NAMALWA (cell line): ENCODE results near the gene DHRS11.
A peak's percentile ranks its signal among the peaks of the same experiment; 100 is the strongest.
"Not testable (repeated sequence)": the region's sequence is repeated elsewhere in the genome, so short reads cannot be mapped to it uniquely, and the experiment has no call there.

Experiments used
- DNase-seq: peaks from one replicate; pipeline ENCODE4 v3.0.0-alpha.2; 2015; ENCODE audit warnings: low spot score

Gene DHRS11

DNA sequence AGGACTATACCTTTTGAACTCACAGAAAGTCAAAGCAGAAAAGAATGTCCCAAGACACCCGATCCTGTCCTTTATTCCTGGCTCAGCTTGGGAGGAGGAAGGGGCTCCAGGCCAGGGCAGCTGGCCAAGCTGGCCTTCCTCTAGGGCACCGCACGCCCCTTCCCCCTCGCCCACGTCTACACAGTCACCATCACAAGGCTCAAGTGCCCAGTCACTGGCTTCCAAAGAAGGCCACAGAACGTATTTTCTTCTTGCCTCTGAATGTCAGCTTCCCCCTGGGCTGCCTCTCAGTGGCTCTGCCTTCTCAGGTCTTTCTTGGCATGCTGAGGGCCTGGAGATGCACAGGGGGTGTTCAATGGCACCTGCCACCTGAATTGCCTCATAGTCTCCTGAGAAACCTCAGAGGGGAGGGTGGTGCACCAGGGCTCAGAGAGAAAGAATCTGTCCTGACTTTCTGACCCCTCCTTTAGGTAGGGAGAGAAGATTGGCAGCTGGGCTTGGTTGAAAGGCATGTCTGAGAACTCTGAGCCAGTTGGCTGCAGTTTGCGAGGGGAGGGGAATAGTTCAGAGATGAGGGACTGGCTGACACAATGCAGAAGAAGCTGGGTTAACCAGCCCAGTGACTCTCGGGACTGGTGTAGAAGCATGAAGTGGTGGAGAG is 2.1 kb downstream of the DHRS11 start:
- DNase-seq: no peak

DNA sequence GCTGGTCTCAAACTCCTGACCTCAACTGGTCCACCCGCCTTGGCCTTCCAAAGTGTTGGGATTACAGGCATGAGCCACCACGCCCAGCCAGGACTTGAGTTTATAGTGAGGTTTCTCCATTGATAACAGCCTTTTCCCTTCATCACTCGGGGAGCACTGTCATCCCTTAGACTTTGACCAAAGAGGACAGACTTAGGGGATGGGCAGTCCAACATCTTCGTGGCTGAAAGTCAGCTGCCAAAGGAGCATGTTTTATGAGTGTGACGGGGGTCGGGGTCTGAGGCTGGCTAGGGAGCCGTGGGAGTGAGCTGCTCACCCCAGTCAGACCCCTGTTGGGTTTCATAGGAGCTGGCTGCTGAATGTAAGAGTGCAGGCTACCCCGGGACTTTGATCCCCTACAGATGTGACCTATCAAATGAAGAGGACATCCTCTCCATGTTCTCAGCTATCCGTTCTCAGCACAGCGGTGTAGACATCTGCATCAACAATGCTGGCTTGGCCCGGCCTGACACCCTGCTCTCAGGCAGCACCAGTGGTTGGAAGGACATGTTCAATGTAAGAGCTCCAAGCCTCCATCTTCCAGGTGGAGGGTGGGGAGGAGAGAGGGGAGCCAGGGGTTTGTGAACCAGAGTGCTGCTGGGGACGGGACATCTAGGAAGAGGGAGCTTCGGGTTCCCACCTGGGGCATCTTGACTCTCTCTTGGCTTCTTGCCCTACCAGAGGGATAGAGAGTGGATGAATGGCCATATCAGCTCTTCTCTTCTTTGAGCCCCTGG is 3.1 kb downstream of the DHRS11 start:
- no peak for DNase-seq

DNA sequence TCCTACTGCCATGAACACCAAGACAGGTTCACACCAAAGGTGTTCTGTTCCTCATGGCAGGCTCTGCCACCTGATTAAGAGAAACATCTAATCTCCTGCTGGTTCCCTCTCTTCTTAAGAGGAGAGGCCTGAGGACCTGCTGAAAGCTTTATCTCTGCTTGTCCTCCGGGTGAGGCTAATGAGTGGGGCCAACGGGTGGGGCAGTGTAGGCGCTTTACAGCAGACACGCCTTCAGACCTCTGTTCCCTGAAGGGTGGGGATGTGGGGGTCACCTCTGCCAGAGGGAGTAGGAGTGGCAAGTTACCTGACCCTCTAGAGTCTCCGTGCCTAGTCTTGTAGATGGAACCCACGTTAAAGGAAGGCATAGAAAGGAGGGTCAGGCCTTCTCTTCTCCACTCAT is 5.5 kb downstream of the DHRS11 start:
- DNase-seq: no peak

DNA sequence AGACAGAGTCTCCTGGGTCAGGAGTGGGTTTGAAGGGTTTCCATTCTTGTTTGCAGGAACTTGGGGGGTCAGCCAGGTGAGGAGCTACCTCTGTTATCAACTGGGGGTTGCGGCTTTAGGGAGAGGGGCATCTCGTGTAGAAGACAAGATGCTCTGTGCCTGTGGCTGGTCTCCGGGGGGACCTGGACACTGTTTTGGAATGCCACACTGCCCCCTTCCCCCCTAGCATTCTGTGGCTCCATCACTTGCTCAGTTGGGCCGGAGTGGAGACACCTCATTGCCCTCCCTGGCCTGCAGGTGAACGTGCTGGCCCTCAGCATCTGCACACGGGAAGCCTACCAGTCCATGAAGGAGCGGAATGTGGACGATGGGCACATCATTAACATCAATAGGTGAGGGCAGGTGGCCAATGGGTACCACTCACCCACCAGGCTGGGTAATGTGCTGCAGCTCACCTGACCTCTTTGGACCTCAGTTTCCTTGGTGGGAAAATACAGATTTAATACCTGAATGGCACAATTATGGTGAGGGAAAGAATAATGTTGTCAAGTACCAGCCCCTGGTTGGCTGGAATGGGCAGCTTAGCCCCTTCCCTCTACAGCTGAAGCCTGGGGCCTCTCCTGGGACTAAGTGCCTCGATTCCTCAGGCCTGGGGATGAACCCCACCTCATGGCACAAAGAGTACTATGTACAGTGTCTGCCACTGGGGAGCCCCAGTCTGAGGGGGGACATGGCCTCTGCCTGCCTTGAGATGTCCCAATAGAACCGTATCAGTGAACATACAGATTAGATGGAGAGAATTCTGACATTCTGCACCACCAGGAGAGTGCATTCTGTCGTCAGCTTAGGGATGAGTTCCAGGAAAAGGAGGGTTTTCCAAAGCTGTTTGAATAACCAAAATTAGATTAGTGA is 6.4 kb downstream of the DHRS11 start:
- DNase-seq: no peak

DNA sequence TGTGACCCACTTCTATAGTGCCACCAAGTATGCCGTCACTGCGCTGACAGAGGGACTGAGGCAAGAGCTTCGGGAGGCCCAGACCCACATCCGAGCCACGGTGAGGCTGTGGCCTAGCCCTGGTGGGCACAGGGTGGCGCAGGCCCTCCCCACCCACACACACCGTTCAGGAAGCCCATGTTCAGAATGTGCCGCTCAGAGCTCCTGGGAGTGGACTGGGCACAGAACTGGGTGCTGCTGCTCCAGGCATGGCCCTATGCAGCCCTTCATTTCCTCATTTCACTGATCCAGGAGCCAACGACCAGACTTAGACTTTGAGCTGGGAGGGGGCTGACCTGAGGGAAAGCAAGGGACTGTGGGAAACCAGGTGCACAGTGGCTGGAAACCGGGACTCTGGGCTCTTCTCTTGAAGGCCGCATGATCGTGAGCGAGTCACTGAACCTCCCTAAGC is 7.3 kb downstream of the DHRS11 start:
- DNase-seq: no peak

DNA sequence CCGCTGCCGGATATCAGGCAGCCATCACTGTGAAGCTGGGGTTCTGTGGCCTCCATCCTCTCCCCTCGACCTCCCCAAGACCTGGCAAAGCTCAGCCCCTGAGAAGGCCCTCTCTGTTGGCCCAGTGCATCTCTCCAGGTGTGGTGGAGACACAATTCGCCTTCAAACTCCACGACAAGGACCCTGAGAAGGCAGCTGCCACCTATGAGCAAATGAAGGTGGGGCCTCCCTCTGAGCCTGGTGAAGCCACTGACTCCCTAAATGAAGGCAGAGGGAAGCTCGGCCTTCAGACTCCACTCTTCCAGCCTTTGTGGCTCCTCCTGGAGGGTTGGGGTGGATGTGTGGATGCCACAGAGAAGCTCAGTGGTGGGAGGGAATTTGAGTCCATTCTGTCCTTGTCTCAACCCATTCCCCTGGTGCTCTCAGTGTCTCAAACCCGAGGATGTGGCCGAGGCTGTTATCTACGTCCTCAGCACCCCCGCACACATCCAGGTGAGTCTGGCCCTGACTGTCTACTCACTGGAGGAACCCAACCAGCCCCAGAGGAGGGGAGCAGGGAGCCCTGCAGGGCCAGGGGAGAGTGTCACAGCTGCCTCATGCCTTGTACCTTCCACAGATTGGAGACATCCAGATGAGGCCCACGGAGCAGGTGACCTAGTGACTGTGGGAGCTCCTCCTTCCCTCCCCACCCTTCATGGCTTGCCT is 8.0 kb downstream of the DHRS11 start:
- no peak for DNase-seq

DNA sequence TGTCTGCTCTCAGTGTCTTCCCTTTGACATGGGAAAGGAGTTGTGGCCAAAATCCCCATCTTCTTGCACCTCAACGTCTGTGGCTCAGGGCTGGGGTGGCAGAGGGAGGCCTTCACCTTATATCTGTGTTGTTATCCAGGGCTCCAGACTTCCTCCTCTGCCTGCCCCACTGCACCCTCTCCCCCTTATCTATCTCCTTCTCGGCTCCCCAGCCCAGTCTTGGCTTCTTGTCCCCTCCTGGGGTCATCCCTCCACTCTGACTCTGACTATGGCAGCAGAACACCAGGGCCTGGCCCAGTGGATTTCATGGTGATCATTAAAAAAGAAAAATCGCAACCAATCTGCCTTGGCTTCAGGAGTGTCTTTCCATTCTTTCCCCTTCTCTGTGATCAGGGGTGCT is 8.8 kb downstream of the DHRS11 start:
- DNase-seq: no peak

DNA sequence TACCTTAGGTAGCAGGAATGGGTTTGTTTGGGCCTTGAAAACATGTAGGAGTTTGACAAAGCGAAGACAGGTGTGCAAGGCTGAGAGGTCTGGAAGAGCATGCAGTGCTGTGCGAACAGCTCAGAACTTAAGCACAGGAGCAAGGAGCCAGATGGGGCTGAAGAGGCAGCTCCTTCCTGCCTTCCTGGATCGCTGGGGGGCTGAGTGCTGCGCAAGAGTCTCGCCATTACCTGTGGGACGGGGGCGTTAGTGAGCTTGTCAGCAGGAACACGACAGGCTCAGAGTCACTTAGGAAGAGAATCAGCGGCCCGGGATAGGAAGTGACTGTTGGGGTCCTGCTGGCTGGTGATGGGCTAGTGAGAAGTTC is 9.2 kb downstream of the DHRS11 start:
- no peak for DNase-seq

DNA sequence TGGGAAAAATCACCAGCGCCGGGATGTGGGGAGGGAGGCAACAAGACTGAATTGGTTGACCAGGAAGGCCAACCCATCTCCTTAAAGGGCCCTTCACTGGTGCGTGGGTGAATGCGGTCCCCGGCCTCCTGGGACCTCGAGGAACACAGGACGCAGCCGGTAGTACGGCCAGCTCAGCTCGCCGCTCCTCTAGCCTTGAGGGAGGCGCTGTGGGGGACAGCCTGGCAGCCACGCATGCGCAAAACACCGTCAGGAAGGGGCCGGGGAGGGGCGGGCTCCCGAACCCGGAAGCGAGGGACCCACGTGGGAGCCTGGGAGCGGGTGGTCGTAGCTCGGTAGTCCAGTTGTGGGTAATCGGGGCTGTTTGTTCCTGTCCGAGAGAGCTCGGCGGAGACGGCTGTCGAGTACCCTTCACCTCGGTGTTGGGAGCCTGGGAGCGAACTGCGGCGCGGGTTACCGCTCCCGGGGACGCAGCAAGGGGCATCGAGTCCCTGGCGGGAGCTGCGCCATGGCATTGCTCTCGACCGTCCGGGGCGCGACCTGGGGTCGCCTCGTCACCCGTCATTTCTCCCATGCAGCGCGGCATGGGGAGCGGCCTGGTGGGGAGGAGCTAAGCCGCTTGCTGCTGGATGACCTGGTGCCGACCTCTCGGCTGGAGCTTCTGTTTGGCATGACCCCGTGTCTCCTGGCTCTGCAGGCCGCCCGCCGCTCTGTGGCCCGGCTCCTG is 9.8 kb downstream of the DHRS11 start, which contains the start of gene MRM1:
TSS of gene MRM1 (plus strand) at position 281 of the 727 bp plus-strand sequence. CDS start at position 509, 228 bp downstream.
- peak; percentile 93 for DNase-seq

DNA sequence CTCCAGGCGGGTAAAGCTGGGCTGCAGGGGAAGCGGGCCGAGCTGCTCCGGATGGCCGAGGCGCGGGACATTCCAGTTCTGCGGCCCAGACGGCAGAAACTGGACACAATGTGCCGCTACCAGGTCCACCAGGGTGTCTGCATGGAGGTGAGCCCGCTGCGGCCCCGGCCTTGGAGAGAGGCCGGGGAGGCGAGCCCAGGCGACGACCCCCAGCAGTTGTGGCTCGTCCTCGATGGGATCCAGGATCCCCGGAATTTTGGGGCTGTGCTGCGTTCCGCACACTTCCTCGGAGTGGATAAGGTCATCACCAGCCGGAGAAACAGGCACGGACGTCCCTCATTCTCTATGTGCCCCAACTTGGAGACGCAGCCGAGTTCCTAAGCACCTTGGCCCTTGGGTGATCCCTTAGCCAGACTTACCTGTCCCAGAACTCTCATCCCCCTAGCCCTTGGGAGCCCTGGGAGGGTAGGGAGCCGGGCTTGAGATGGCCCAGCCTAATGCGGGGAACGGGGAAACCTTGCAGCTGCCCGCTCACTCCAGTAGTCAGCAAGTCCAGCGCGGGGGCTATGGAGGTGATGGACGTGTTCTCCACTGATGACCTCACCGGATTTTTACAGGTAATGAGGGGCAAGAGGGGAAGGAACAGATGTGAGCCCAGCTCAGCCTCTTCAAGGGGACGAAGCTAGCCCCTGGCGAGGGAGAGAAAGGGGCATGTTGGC is 10.5 kb downstream of the DHRS11 start:
- peak; percentile 29 for DNase-seq

DNA sequence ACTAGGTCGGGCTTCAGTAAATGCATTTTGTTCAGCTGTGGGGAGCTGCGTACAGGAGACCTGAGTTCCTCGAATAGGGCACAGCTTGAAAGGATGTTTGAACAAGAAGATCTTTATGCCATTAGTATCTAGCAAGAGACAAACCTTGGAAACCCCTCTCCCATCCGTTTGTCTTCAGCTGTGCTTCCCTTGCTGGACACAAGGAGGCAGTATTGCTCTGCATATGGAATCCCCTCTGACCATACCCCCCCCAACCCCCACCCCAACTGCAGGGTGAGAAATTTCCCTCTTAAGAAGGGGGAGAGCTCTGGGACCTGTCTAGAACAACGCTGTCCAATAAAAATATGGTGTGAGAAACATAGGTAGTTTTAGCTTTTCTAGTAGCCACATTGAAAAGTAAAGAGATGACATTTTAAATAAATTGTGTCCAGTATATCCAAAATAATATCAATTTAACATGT is 11.3 kb downstream of the DHRS11 start:
- peak; percentile 90 for DNase-seq

DNA sequence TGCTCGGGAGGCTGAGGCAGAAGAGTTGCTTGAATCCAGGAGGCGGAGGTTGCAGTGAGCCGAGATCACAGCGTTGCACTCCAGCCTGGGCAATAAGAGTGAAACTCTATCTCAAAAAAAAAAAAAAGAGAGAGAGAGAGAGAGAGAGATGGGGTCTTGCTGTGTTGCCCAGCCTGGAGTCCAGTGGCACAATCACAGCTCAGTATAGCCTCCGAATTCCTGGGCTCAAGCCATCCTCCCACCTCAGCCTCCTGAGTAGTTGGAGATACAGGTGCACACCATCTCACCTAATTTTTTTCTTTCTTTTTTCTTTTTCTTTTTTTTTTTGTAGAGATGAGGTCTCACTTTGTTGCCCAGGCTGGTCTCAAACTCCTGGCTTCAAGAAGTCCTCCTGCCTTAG is 13.3 kb downstream of the DHRS11 start:
- not testable (repeated sequence) for DNase-seq

DNA sequence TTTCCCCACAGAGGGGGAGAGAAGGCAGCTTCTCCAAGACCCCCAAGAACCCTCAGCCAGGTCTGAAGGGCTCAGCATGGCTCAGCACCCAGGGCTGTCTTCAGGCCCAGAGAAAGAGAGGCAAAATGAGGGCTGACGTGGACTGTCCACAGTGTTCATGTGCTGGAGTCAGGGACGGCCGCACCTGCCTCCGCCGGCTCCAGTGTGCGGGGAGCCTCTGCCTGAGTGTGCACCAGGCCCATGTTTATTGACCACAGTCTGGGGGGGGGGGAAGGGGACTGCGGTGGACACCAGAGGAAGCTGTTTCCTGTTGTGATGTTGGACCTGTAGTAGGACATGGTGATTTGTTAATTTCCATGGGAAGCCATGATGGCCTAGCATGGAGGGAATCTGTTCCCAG is 16.6 kb downstream of the DHRS11 start:
- no peak for DNase-seq

DNA sequence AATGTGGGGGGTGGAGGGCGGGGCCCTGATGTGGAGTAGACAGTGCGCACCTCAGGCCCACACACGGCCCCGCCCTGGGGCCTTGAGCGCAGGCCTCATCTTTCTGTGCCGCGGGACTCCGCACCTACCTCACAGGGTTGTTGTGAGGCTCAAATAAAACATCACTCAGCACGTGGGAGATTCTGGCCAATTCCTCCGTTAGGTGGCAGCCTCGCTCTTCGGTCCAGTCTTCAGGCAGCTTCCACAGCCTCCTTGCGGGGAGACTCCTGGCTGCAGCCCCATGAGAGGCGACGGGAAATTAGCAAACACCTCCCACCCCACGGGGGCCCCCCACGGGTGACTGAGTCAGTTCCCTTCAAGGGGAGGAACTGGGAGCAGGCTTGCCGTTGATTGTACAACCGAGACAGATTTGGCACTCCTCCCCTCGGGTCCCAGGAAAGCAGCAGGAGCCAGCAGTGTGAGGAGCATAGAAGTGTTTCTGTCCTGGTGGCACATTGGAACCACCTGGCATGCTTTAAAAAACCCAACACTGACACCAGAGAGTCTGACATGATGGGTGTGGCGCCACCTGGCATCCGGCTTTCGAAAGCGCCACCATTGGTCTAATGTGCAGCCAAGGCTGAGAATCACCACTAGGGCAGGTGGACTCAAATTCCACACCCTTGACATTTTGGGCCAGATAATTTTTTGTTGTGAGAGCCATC is 17.3 kb downstream of the DHRS11 start:
- DNase-seq: peak; percentile 57

DNA sequence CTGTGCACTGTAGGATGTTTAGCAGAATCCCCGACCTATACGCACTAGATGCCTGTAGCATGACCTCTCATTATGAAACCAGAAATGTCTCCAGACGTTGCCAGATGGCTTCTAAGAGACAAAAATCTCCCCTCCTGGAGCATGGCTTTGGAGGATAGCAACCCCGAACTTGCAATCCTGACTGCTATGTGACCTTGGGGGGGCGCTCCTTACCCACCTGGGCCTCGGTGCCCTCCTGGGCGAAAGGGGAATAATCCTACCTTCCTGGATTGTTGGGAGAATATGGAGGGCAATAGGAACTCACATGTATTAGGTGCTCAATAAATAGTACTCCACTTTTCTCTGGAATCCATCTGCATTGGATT is 17.8 kb downstream of the DHRS11 start:
- DNase-seq: no peak

DNA sequence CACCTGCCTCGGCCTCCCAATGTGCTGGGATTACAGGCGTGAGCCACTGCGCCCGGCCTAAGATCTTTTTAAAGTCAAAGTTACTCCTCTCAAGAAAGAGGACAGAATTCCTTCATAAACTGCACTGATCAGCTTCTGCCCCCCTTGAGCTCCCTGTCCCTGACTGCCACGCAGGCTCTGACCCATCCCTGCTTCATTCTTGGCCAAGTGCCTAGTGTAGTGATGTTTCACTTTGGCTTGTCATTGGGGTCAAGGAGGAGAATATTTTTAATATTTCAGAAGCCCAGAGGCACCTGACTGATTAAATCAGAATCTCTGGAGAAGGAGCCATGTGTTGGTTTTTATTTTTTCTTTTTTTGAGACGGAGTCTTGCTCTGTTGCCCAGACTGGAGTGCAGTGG is 18.8 kb downstream of the DHRS11 start:
- DNase-seq: no peak

DNA sequence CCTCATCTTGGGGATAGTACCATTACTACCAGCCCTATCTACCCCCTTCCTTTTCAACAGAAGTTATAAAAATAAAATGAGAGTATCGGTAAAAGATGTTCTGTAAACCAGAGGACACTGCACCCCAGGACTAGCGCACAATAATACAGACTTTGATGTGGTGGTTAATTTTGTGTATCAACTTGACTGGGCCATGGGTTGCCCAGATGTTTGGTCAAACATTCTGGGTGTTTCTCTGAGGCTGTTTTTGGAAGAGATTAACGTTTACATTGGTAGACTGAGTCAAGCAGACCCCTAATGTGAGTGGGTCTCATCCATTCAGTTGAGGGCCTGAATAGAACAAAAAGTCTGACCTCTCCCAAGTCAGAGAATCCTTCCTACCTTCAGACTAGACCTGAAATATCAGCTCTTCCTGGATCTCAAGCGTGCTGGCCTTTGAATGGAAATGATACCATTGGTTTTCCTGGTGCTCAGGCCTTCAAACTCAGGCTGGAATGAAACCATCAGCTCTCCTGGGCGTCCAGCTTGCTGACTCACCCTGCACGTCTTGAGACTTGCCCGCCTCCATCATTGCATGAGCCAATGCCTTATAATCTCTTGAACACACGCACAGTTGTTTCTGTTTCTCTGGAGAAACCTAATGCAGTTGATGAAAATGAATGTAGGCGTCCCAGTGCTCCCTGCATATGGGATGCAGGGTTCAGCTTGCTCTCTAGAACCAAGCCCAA is 19.8 kb downstream of the DHRS11 start:
- DNase-seq: no peak

DNA sequence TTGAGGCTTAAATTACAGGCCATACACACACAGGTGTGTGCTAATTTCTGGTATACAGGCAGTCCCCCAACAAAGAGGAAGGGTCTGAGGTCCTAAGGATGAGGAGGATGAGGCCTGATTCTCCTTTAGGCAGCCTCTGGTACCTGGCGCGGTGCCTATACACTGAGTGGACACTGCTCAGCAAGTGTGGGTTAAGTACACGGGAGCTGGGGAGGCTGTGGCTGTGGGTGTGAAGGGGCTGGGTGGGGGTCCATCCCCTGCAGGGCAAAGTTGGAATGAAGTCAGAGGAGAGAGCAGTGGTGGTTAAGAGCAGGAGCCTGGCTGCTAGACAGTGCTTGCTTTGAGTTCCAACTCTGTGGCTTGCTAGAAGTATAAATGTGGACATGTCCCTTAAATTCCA is 20.6 kb downstream of the DHRS11 start:
- no peak for DNase-seq

DNA sequence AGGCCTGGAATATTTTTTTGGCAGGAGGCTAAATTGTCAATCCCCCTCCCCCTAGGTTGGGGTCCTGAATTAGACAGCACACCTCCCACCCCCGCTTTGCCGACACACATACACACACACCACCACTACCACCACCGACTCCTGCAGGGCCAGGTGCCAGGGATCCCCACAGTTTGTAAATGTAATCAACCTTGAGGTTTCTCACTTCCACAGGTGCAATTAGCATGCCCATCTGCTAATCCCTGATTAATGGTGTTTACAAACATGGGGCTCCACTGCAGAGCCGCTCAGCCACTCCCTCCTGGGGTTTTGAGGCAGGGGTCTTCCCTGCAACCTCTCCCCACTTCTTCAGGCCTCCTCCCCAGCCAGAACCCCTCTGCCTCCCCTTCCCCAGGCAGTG is 21.5 kb downstream of the DHRS11 start:
- DNase-seq: no peak
